Measurements from ENCODE around the gene TYR. TPM values are rescaled to one million over a fixed set of nuclear protein-coding genes. Genes with fewer than 3 reads are reported as not detected.

Gene TYR
- total and polyA plus RNA-seq, 8 donors, result not detected

GRCh38 chr11:89182773-89183518 is 5.3 kb downstream of the TYR start:
- TF ChIP-seq, protein P1, sequence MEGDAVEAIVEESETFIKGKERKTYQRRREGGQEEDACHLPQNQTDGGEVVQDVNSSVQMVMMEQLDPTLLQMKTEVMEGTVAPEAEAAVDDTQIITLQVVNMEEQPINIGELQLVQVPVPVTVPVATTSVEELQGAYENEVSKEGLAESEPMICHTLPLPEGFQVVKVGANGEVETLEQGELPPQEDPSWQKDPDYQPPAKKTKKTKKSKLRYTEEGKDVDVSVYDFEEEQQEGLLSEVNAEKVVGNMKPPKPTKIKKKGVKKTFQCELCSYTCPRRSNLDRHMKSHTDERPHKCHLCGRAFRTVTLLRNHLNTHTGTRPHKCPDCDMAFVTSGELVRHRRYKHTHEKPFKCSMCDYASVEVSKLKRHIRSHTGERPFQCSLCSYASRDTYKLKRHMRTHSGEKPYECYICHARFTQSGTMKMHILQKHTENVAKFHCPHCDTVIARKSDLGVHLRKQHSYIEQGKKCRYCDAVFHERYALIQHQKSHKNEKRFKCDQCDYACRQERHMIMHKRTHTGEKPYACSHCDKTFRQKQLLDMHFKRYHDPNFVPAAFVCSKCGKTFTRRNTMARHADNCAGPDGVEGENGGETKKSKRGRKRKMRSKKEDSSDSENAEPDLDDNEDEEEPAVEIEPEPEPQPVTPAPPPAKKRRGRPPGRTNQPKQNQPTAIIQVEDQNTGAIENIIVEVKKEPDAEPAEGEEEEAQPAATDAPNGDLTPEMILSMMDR (IDR thresholded peaks at IDR 0.05), result no peak
- Histone ChIP-seq H3K9me3 (no peaks in the 10 kb centered on the region), H3K36me3 (no peaks in the 10 kb centered on the region), H3K4me1 (no peaks in the 10 kb centered on the region), H3K4me3 (no peak overlapping the region), H3K27ac (no peak overlapping the region), H3K27me3 (no peaks in the 10 kb centered on the region)
- intact Hi-C loops (cut with DNase I), result no loop called here
- DNase-seq (peak in 1 of 4 donors; percentile 7), ATAC-seq (no peak)

GRCh38 chr11:89184021-89184420 is 6.3 kb downstream of the TYR start:
- Histone ChIP-seq H3K9me3 (no peaks in the 10 kb centered on the region), H3K27ac (no peak overlapping the region), H3K36me3 (no peaks in the 10 kb centered on the region), H3K27me3 (no peaks in the 10 kb centered on the region), H3K4me1 (no peaks in the 10 kb centered on the region), H3K4me3 (no peak overlapping the region)
- TF ChIP-seq, protein P1 (IDR thresholded peaks at IDR 0.05), result no peak
- intact Hi-C loops (cut with DNase I), result no loop called here
- no peak for ATAC-seq
- no peak for DNase-seq

GRCh38 chr11:89189776-89190175 is 12.1 kb downstream of the TYR start:
- Histone ChIP-seq H3K4me1 (no peaks in the 10 kb centered on the region), H3K36me3 (no peaks in the 10 kb centered on the region), H3K27me3 (no peaks in the 10 kb centered on the region), H3K9me3 (no peaks in the 10 kb centered on the region), H3K4me3 (no peak overlapping the region), H3K27ac (no peak overlapping the region)
- ATAC-seq (no peak), DNase-seq (no peak)
- TF ChIP-seq, protein P1 (IDR thresholded peaks at IDR 0.05), result no peak
- intact Hi-C loops (cut with DNase I), result no loop called here

DNA sequence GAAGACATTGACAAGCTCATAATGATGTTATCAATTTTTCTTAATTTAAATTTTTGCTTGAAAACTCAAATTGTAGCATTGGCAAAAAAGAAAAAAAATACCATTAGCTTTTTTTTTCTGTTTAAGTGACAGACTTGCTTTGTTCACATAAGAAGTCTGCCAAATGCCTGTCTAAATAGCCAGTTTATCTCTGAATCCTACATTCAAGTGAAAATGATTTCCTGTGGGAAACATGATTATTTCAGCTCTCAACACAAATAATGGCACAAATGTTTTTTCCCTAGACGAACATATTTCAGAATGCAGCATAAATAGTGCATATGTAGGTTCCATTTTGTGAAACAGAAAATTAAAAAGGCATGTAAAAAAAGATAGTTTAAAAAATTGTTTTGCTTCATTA is 23.5 kb downstream of the TYR start:
- Histone ChIP-seq H3K36me3 (no peaks in the 10 kb centered on the region), H3K4me1 (no peaks in the 10 kb centered on the region), H3K27ac (no peak overlapping the region), H3K9me3 (no peaks in the 10 kb centered on the region), H3K27me3 (no peaks in the 10 kb centered on the region), H3K4me3 (no peak overlapping the region)
- intact Hi-C loops (cut with DNase I), result no loop called here
- ATAC-seq (no peak), DNase-seq (peak in 1 of 4 donors; percentile 14)
- TF ChIP-seq, protein P1 (IDR thresholded peaks at IDR 0.05), result no peak

- TF ChIP-seq, protein P1 (IDR thresholded peaks at IDR 0.05), result no peak
- Histone ChIP-seq H3K4me1 (no peaks in the 10 kb centered on the region), H3K27ac (no peak overlapping the region), H3K4me3 (no peak overlapping the region), H3K27me3 (no peaks in the 10 kb centered on the region), H3K9me3 (no peaks in the 10 kb centered on the region), H3K36me3 (no peaks in the 10 kb centered on the region)
- ATAC-seq (no peak), DNase-seq (no peak)
- intact Hi-C loops (cut with DNase I), result no loop called here
Observed at GRCh38 chr11:89203814-89204213, 26.1 kb downstream of the TYR start.
